GM12878 (cell line): ENCODE measurements around the gene KCNN3. TPM values are rescaled to one million over a fixed set of nuclear protein-coding genes. Genes with fewer than 3 reads are reported as not detected.

ENCODE experiments used
- ATAC-seq: fragments of 200-7000 bp; cut with Tn5 transposase; 3 replicates; pipeline ENCODE4 v1.9.1; 2020; ENCODE audit warnings: mild to moderate bottlenecking, moderate library complexity
- BruUV-seq: library from RNA; stranded (reverse); fragments of 400-500 nt; replicated peaks from 2 replicates; lab custom pipeline; 2021; lab: Mats Ljungman, UMichigan
- CTCF ChIA-PET: fragments of 300-600 bp; sonication (Branson Sonifier 250); formaldehyde crosslinking; extraction: SDS; loops from one replicate; lab custom pipeline; 2021; ENCODE audit warnings: inconsistent platforms; lab: Yijun Ruan, JAX
- POLR2A ChIA-PET: fragments of 350-600 bp; formaldehyde crosslinking; extraction: SDS; loops from one replicate; lab custom pipeline; 2021; ENCODE audit warnings: inconsistent platforms; lab: Charles Lee
- RAD21 ChIA-PET: fragments of 300-600 bp; sonication (Branson Sonifier 250); formaldehyde crosslinking; loops from one replicate; lab custom pipeline; 2023; ENCODE audit warnings: antibody characterized with exemption; ENCODE audit not compliant: unreplicated experiment; lab: Charles Lee
- SMC1A ChIA-PET: fragments of 300-600 bp; sonication (Branson Sonifier 250); formaldehyde crosslinking; loops from one replicate; lab custom pipeline; 2023; ENCODE audit not compliant: unreplicated experiment, uncharacterized antibody; lab: Charles Lee
- DNase-seq: peaks from one replicate; pipeline ENCODE4 v3.0.0-alpha.2; 2011; ENCODE audit warnings: low read depth, low spot score
- FAIRE-seq: peaks from 3 replicates; lab custom pipeline; 2011; peaks lifted over from hg19 to GRCh38; lab: Jason Lieb, UNC
- H2AFZ ChIP-seq: 2 replicates; pipeline ENCODE4 v1.6.0; 2011; ENCODE audit warnings: low read depth, low read length, control low read depth; ENCODE audit not compliant: control insufficient read depth
- H3K27ac ChIP-seq: 2 replicates; pipeline ENCODE4 v1.5.1; 2011; ENCODE audit warnings: control low read depth; ENCODE audit not compliant: control insufficient read depth, insufficient read depth
- H3K27me3 ChIP-seq, 2 experiments: replicated peaks in 1 of 2; 2 replicates each; pipeline versions ENCODE4 v1.6.0 to v1.6.1; 2011; ENCODE audit warnings: low read length in 1 of 2; ENCODE audit not compliant: control insufficient read depth in 2 of 2, insufficient read depth in 2 of 2
- H3K36me3 ChIP-seq, 2 experiments: 2 replicates each; pipeline ENCODE4 v1.5.1; 2011; ENCODE audit warnings: low read length in 1 of 2; ENCODE audit not compliant: control insufficient read depth in 2 of 2, insufficient read depth in 2 of 2
- H3K4me1 ChIP-seq: 2 replicates; pipeline ENCODE4 v1.6.1; 2011; ENCODE audit warnings: mild to moderate bottlenecking, low read length, moderate library complexity, mixed read lengths; ENCODE audit not compliant: control insufficient read depth, insufficient read depth
- H3K4me2 ChIP-seq: 2 replicates; pipeline ENCODE4 v1.6.0; 2011; ENCODE audit warnings: control low read depth; ENCODE audit not compliant: control insufficient read depth, insufficient read depth
- H3K4me3 ChIP-seq: fragments of 200-600 bp; sonication (generic); 2 replicates; pipeline ENCODE4 v1.5.1; 2016
- H3K79me2 ChIP-seq: 2 replicates; pipeline ENCODE4 v1.6.0; 2011; ENCODE audit warnings: low read length; ENCODE audit not compliant: control insufficient read depth, insufficient read depth
- H3K9ac ChIP-seq: 2 replicates; pipeline ENCODE4 v1.8.0; 2011; ENCODE audit warnings: low read length, control low read depth, mixed read lengths; ENCODE audit not compliant: control insufficient read depth, insufficient read depth
- H3K9me3 ChIP-seq: replicated peaks from 3 replicates; pipeline ENCODE4 v1.5.1; 2011; ENCODE audit warnings: mild to moderate bottlenecking, low read length; ENCODE audit not compliant: control insufficient read depth, insufficient read depth
- H4K20me1 ChIP-seq: 2 replicates; pipeline ENCODE4 v1.6.0; 2011; ENCODE audit not compliant: control insufficient read depth, insufficient read depth
- CREB1 ChIP-seq: IDR thresholded peaks from 2 replicates; pipeline ENCODE4 v1.6.1; 2012; ENCODE audit warnings: low read depth, mild to moderate bottlenecking, inconsistent platforms
- EGR1 ChIP-seq, 2 experiments: IDR thresholded peaks; 1 replicate in 1 of 2; 2 replicates in 1 of 2; pipeline ENCODE4 v1.6.1; 2011 to 2012; ENCODE audit warnings: low read depth in 2 of 2, low read length in 2 of 2, borderline replicate concordance in 1 of 2, mild to moderate bottlenecking in 1 of 2, moderate library complexity in 1 of 2
- MEF2A ChIP-seq: IDR thresholded peaks from 2 replicates; pipeline ENCODE4 v1.6.1; 2011; ENCODE audit warnings: low read depth, mild to moderate bottlenecking, low read length, moderate library complexity; ENCODE audit not compliant: insufficient read depth
- MXI1 ChIP-seq: fragments of 150-350 bp; IDR thresholded peaks from 2 replicates; pipeline ENCODE4 v1.6.1; 2011; ENCODE audit warnings: low read depth, mild to moderate bottlenecking, inconsistent platforms, low read length, improper control_type of control experiment
- NFYB ChIP-seq: IDR thresholded peaks from 2 replicates; pipeline ENCODE4 v1.6.1; 2011; ENCODE audit warnings: low read depth, mild to moderate bottlenecking, low read length, improper control_type of control experiment, moderate library complexity; ENCODE audit not compliant: insufficient read depth
- POLR2A ChIP-seq: IDR thresholded peaks from 2 replicates; pipeline ENCODE4 v1.6.1; 2011; ENCODE audit warnings: low read depth, mild to moderate bottlenecking, low read length
- SRF ChIP-seq, 2 experiments: IDR thresholded peaks; 2 replicates each; pipeline ENCODE4 v1.6.1; 2011; ENCODE audit warnings: low read depth in 2 of 2, low read length in 2 of 2, mild to moderate bottlenecking in 1 of 2, moderate library complexity in 1 of 2
- ZNF207 ChIP-seq: fragments of 450-650 bp; IDR thresholded peaks from 2 replicates; pipeline ENCODE4 v1.6.1; 2014; ENCODE audit warnings: antibody characterized with exemption, mild to moderate bottlenecking, borderline replicate concordance
- ZNF592 ChIP-seq: fragments of 450-650 bp; IDR thresholded peaks from 2 replicates; pipeline ENCODE4 v1.6.1; 2017; ENCODE audit warnings: mild to moderate bottlenecking, moderate library complexity
- ZNF622 ChIP-seq: fragments of 450-650 bp; IDR thresholded peaks from 2 replicates; pipeline ENCODE4 v1.6.1; 2017; ENCODE audit warnings: mild to moderate bottlenecking, inconsistent platforms
- WGBS: methylation state at CpG from one replicate; pipeline ENCODE4 v1.1.6; 2016; ENCODE audit warnings: low lambda C conversion rate; ENCODE audit not compliant: insufficient replicate concordance, insufficient coverage; ENCODE audit errors: missing lambda C conversion rate; 5-methylcytosine and 5-hydroxymethylcytosine counted together
- in situ Hi-C: fragments of 300-500 bp; cut with MboI; formaldehyde crosslinking; loops from 9 replicates; pipeline ENCODE4 v1.14.3; 2018; ENCODE audit warnings: mixed read lengths
- intact Hi-C: fragments of 100-400 bp; cut with micrococcal nuclease; formaldehyde crosslinking; loops from one replicate; pipeline ENCODE4 v1.14.2; 2022; ENCODE audit not compliant: unreplicated experiment
- polyA plus RNA-seq, 11 experiments: library from polyadenylated mRNA; depleted of rRNA in 4 of 11; unstranded in 6 of 11; stranded (reverse) in 5 of 11; fragments of >200 nt; fragmentation: Nextera tagmentation in 4 of 11; fragmentation: Illumina TruSeq in 1 of 11; extraction: Ambion mirVana in 4 of 11; extraction: Trizol in 1 of 11; gene quantifications; 1 replicate in 1 of 11; 2 replicates in 10 of 11; pipeline versions ENCODE4 v1.2.1 to v1.2.3, GENCODE V29; 2011 to 2016; ENCODE audit warnings: inconsistent platforms in 2 of 11, missing spikeins in 2 of 11, low read depth in 1 of 11
- total RNA-seq, 4 experiments: library from RNA; depleted of rRNA in 3 of 4; stranded (reverse); fragments of >200 nt in 3 of 4; fragmentation: Illumina TruSeq in 1 of 4; extraction: Trizol in 1 of 4; gene quantifications; 2 replicates each; pipeline versions ENCODE4 v1.2.1 to v1.2.3, GENCODE V29; 2013 to 2021
- TF ChIP-seq, protein P1 (sequence below): fragments of 150-350 bp; IDR thresholded peaks from 2 replicates; pipeline ENCODE4 v1.6.1; 2014; ENCODE audit warnings: mild to moderate bottlenecking, low read depth, low read length
- TF ChIP-seq, protein P2 (sequence below): IDR thresholded peaks from 2 replicates; pipeline ENCODE4 v1.6.1; 2012; ENCODE audit warnings: improper control_type of control experiment, low read depth, low read length; ENCODE audit not compliant: insufficient replicate concordance

The KCNN3 gene
- total and polyA plus RNA-seq, 10 of the 15 experiments (the other 5 are each of a cell fraction or from before 2014, with no cell fraction given) = 3.5 to 26.4 (median 14.9) TPM

GRCh38 chr1:154802336-154802969, 67.6 kb downstream of the KCNN3 start:
- intact Hi-C loops = no loop called here
- SMC1A ChIA-PET = interaction anchor here (0.8 to 2.0 kb wide), 12 partner anchors 8 to 133 kb away, joined by 3 to 8 read pairs (median 3); no protein-coding TSS in a partner anchor
- Histone ChIP-seq H3K9ac (no peak overlapping the region), H3K4me3 (no peak overlapping the region), H2AFZ (no peak overlapping the region), H3K4me1 (peaks cover 17% of the 10 kb centered on the region), H3K27ac (no peak overlapping the region), H3K4me2 (no peak overlapping the region), H3K36me3 (peaks cover 3 to 12% of the 10 kb centered on the region in 2 experiments; a peak in 3 of 4 replicates), H4K20me1 (no peaks in the 10 kb centered on the region), H3K79me2 (peaks cover 1% of the 10 kb centered on the region), H3K9me3 (no peaks in the 10 kb centered on the region), H3K27me3 (no peaks in the 10 kb centered on the region)
- RAD21 ChIA-PET = interaction anchor here (0.6 to 2.0 kb wide), 7 partner anchors 9 to 72 kb away, joined by 3 to 7 read pairs (median 3); partner anchors contain the start of gene KCNN3
- no TSS peak for BruUV-seq
- FAIRE-seq (no peak), DNase-seq (no peak), ATAC-seq (no peak)
- WGBS = 100% methylated on average over 2 of the region's 2 CpGs
- in situ Hi-C loops = no loop called here
- POLR2A ChIA-PET = interaction anchor here (0.5 to 3.2 kb wide), 4 partner anchors 8 to 506 kb away, joined by 3 to 15 read pairs (median 4); no protein-coding TSS in a partner anchor
- CTCF ChIA-PET = interaction anchor here (0.9 to 2.0 kb wide), 5 partner anchors 8 to 76 kb away, joined by 3 to 6 read pairs (median 3); no protein-coding TSS in a partner anchor
- TF ChIP-seq CREB1 (no peak), ZNF622 (no peak), ZNF592 (no peak), EGR1 (IDR thresholded peaks at IDR 0.05; ENCODE audit: borderline replicate concordance in 1 of 2, low read depth in 2 of 2, low read length in 2 of 2) (no peak), ZNF207 (no peak), SRF (IDR thresholded peaks at IDR 0.05; ENCODE audit: low read depth in 2 of 2, low read length in 2 of 2) (no peak), NFYB (no peak), MXI1 (no peak), MEF2A (no peak), POLR2A (no peak)
- TF ChIP-seq, protein P1, sequence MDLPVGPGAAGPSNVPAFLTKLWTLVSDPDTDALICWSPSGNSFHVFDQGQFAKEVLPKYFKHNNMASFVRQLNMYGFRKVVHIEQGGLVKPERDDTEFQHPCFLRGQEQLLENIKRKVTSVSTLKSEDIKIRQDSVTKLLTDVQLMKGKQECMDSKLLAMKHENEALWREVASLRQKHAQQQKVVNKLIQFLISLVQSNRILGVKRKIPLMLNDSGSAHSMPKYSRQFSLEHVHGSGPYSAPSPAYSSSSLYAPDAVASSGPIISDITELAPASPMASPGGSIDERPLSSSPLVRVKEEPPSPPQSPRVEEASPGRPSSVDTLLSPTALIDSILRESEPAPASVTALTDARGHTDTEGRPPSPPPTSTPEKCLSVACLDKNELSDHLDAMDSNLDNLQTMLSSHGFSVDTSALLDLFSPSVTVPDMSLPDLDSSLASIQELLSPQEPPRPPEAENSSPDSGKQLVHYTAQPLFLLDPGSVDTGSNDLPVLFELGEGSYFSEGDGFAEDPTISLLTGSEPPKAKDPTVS = no peak
- TF ChIP-seq, protein P2, sequence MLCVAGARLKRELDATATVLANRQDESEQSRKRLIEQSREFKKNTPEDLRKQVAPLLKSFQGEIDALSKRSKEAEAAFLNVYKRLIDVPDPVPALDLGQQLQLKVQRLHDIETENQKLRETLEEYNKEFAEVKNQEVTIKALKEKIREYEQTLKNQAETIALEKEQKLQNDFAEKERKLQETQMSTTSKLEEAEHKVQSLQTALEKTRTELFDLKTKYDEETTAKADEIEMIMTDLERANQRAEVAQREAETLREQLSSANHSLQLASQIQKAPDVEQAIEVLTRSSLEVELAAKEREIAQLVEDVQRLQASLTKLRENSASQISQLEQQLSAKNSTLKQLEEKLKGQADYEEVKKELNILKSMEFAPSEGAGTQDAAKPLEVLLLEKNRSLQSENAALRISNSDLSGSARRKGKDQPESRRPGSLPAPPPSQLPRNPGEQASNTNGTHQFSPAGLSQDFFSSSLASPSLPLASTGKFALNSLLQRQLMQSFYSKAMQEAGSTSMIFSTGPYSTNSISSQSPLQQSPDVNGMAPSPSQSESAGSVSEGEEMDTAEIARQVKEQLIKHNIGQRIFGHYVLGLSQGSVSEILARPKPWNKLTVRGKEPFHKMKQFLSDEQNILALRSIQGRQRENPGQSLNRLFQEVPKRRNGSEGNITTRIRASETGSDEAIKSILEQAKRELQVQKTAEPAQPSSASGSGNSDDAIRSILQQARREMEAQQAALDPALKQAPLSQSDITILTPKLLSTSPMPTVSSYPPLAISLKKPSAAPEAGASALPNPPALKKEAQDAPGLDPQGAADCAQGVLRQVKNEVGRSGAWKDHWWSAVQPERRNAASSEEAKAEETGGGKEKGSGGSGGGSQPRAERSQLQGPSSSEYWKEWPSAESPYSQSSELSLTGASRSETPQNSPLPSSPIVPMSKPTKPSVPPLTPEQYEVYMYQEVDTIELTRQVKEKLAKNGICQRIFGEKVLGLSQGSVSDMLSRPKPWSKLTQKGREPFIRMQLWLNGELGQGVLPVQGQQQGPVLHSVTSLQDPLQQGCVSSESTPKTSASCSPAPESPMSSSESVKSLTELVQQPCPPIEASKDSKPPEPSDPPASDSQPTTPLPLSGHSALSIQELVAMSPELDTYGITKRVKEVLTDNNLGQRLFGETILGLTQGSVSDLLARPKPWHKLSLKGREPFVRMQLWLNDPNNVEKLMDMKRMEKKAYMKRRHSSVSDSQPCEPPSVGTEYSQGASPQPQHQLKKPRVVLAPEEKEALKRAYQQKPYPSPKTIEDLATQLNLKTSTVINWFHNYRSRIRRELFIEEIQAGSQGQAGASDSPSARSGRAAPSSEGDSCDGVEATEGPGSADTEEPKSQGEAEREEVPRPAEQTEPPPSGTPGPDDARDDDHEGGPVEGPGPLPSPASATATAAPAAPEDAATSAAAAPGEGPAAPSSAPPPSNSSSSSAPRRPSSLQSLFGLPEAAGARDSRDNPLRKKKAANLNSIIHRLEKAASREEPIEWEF = no peak
